Body of pancreas (tissue), 4 donors: Measurements from ENCODE around the gene CARD11.

Experiments used
- POLR2A ChIP-seq, 3 donors: fragments of 450-650 bp; IDR thresholded peaks; one replicate each; pipeline ENCODE4 v1.6.1; 2016; ENCODE audit warnings: antibody characterized with exemption in 3 of 3, mild to moderate bottlenecking in 2 of 3
- TF ChIP-seq, protein P1 (sequence below), 7 experiments: fragments of 450-650 bp in 4 of 7; fragments of 200-600 bp in 3 of 7; sonication (generic) in 3 of 7; IDR thresholded peaks; one replicate each; pipeline ENCODE4 v1.5.1; 2016 to 2019; ENCODE audit warnings: antibody characterized with exemption in 7 of 7

DNA sequence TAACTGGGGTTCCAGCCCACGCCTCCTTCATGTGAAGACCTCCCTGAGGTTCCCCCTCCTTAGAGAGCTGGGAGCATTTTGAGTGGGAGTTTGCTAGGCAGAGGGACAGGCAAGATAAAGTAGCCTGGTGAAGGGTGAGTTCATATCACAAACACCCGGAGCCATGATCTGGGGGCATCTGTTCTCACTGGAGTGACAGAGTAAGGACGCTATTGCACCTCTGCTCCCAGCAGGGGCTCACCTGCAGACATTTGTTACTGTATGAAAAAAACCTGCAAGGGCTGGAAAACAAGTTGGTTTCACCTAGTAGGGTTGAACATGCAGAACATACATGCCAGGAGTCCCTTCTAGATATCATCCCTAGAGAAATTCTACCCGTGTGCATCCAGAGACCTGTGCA lies 88.4 kb downstream of the CARD11 start:
- TF ChIP-seq, protein P1, sequence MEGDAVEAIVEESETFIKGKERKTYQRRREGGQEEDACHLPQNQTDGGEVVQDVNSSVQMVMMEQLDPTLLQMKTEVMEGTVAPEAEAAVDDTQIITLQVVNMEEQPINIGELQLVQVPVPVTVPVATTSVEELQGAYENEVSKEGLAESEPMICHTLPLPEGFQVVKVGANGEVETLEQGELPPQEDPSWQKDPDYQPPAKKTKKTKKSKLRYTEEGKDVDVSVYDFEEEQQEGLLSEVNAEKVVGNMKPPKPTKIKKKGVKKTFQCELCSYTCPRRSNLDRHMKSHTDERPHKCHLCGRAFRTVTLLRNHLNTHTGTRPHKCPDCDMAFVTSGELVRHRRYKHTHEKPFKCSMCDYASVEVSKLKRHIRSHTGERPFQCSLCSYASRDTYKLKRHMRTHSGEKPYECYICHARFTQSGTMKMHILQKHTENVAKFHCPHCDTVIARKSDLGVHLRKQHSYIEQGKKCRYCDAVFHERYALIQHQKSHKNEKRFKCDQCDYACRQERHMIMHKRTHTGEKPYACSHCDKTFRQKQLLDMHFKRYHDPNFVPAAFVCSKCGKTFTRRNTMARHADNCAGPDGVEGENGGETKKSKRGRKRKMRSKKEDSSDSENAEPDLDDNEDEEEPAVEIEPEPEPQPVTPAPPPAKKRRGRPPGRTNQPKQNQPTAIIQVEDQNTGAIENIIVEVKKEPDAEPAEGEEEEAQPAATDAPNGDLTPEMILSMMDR (IDR thresholded peaks at IDR 0.05) = no peak
- no peak for TF ChIP-seq POLR2A (IDR thresholded peaks at IDR 0.05)
